Measurements from ENCODE around the gene KLHDC1.

KLHDC1 gene

DNA sequence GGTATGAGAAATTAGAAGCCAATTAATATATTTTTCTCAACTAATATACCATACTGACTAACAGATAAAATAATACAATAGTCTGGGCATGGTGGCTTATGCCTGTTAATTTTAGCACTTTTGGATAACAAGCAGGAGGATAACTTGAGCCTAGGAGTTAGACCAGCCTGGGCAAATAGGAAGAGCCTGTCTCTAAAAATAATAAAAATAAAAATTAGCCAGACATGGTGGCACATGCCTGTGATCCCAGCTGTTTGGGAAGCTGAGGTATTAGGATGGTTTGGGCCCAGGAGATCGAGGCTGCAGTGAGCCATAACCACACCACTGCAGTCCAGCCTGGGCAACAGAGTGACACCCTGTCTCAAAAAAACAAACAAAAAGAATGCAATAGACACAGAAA, 99.7 kb downstream of the KLHDC1 start:
- no peak for DNase-seq

DNA sequence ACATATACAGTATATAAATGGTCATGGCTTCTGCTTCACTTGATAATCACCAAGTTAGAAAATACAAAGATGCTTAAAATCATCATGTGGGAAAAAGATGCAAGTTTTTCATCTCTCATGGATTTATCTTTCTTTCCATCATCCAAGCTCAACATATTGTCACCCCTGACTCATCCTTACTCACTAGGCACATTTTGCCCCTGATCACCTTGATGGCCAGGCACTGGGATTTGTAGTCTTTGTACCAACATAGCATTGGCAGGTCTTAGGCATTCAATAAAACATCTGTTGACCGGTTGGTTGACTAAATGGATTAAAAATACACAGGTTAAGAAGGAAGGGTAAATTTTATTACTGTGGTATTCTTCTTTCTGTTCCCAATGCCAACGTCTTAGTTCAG, 103.1 kb downstream of the KLHDC1 start:
- no peak for DNase-seq

Data from activated CD4-positive, alpha-beta T cell treated with anti-CD3 and anti-CD28 coated beads, Interleukin-2, amount 50 U/mL, for 16 hours (primary cell).